KOPT-K1 (cell line): Measurements from ENCODE around the gene HOXC5.
A peak's percentile ranks its signal among the peaks of the same experiment; 100 is the strongest.
"Not testable (repeated sequence)": the region's sequence is repeated elsewhere in the genome, so short reads cannot be mapped to it uniquely, and the experiment has no call there.

ENCODE experiments used
- H3K27ac ChIP-seq: fragments of 200-600 bp; sonication (generic); 2 replicates; pipeline ENCODE4 v1.5.1; 2016; ENCODE audit warnings: antibody characterized with exemption, mild to moderate bottlenecking, low read depth, low read length; ENCODE audit not compliant: poor library complexity, severe bottlenecking
- H3K36me3 ChIP-seq: fragments of 200-600 bp; sonication (generic); 2 replicates; pipeline ENCODE4 v1.5.1; 2017; ENCODE audit warnings: antibody characterized with exemption, mild to moderate bottlenecking, low read length, moderate library complexity; ENCODE audit not compliant: insufficient read depth
- H3K9me3 ChIP-seq: fragments of 200-600 bp; sonication (generic); 2 replicates; pipeline ENCODE4 v1.5.1; 2017; ENCODE audit warnings: antibody characterized with exemption, low read length, mild to moderate bottlenecking; ENCODE audit not compliant: insufficient read depth, poor library complexity, severe bottlenecking

Gene HOXC5

GRCh38 chr12:54065677-54066076 lies 32.8 kb downstream of the HOXC5 start:
- no peaks in the 10 kb centered on the region for H3K36me3 ChIP-seq
- H3K9me3 ChIP-seq, result no peaks in the 10 kb centered on the region
- H3K27ac ChIP-seq, result no peak overlapping the region

DNA sequence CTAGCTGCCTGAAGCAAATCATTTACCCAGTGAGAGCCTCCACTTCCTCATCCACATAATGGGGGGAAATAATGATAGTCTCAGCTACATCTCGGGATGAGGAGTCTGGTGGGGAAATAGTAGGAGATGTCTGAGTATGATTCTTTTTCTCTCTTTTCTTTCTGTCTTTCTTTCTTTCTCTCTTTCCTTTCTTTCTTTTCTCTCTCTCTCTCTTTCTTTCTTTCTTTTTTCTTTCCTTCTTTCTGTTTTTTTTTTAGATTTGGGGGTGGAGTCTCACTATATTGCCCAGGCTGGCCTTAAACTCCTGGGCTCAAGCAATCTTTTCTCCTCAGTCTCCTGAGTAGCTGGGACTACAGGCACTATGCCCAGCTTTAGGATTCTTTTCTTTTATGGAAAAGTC lies 33.6 kb downstream of the HOXC5 start:
- H3K36me3 ChIP-seq, result no peaks in the 10 kb centered on the region
- H3K9me3 ChIP-seq, result no peaks in the 10 kb centered on the region
- no peak overlapping the region for H3K27ac ChIP-seq

DNA sequence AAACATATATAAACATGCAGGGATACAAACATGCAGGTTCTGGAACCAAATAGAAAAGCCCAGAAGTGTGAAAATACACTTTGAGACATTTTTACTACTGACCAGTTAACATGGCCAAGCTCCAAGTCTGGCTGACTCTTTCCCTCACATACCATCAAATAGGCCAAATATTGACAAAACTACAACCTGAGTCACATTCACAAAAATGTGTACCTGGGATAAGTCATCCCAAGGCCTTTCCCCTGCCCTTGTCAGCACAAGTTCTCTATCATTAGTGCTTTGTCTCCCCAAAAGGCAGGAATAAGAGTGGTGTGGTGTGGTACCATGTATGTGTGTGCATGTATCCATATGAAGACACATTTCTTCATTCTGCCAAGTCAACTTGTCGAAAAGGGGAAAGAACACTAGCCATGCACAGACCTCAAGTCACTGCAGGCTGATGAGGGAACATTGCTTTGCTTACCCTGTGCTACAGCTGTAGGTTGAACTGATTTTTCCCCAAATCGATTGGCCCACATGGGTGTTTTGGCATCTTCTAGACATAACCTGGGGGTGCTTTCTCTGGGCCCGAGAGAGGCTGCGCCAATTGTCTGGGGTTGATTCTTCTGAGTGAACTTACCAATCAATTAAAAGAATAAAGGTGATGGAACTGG lies 35.7 kb downstream of the HOXC5 start:
- Histone ChIP-seq H3K9me3 (no peaks in the 10 kb centered on the region), H3K27ac (no peak overlapping the region), H3K36me3 (no peaks in the 10 kb centered on the region)

- no peak overlapping the region for H3K27ac ChIP-seq
- H3K36me3 ChIP-seq, result no peaks in the 10 kb centered on the region
- H3K9me3 ChIP-seq, result no peaks in the 10 kb centered on the region
Observed at GRCh38 chr12:54071942-54072341, 39.1 kb downstream of the HOXC5 start.

DNA sequence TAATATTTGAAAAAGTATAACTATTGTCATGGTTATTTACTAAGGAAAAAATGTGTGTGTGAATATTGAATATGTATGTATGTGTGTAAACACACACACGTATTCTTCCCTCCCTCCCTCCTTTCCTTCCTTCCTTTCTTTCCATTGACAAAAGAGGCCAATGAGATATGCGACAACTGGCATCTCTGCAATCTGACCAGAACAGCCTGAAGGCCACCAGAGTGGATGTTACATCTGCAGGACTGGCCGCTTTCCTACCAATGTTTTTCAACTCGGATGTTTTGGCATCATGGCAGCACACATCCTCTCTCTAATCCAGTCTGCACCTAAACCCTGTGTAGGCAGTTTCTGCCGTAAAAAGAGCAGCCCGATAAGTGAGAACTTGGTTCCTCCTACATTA lies 41.5 kb downstream of the HOXC5 start:
- no peak overlapping the region for H3K27ac ChIP-seq
- no peaks in the 10 kb centered on the region for H3K9me3 ChIP-seq
- no peaks in the 10 kb centered on the region for H3K36me3 ChIP-seq

GRCh38 chr12:54075409-54075808 lies 42.6 kb downstream of the HOXC5 start:
- no peak overlapping the region for H3K27ac ChIP-seq
- H3K9me3 ChIP-seq, result no peaks in the 10 kb centered on the region

DNA sequence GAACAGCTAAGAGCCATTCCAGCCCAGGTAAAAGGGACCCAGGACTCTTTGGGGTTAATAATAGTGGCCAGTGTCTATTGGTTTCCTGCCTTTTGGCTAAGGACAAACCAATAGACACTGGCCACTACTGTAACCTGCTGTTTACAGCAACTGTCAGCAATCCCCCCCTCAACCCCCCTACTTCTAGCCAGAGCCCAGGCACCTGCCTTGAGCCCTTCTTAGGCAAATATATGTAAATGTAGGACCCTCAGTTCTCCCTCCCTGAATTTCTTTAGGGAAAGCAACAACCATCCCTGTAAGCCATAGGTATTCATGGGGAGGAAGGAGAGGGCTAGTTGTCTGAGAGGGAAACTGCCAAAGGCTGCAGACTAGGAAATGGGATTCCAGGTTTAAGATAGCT lies 43.1 kb downstream of the HOXC5 start:
- no peaks in the 10 kb centered on the region for H3K36me3 ChIP-seq
- H3K27ac ChIP-seq, result no peak overlapping the region
- no peaks in the 10 kb centered on the region for H3K9me3 ChIP-seq

More at GRCh38 chr12:54075409-54075808, 42.6 kb downstream of the HOXC5 start:
- H3K36me3 ChIP-seq, result no peaks in the 10 kb centered on the region

GRCh38 chr12:54077843-54078242 lies 45.0 kb downstream of the HOXC5 start:
- H3K9me3 ChIP-seq, H3K36me3 ChIP-seq, H3K27ac ChIP-seq: not testable (repeated sequence)

DNA sequence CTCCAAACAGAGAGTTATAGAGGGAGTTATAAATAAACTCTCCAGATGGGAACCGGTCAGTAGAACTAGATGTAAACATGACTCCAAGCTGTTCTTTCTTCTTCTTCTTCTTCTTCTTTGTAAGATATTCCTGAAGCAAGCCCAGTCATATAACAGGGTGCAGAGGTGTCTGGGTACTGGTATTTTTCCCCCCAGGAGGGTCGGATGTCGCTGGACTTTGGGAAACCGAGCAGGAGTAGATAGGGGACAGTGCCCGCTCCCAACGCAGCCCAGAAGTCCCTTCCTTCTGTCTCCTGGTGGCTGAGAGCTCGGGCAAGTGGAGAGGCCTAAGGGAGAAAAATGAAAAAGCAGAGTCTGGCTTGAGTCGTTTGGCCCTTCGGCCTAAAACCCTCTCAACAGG lies 46.3 kb downstream of the HOXC5 start:
- not testable (repeated sequence) for H3K36me3 ChIP-seq, H3K27ac ChIP-seq, H3K9me3 ChIP-seq

- H3K9me3 ChIP-seq, H3K36me3 ChIP-seq: not testable (repeated sequence)
- H3K27ac ChIP-seq, result peak overlapping the region; percentile 13
Observed at GRCh38 chr12:54080008-54080924, 47.4 kb downstream of the HOXC5 start.

DNA sequence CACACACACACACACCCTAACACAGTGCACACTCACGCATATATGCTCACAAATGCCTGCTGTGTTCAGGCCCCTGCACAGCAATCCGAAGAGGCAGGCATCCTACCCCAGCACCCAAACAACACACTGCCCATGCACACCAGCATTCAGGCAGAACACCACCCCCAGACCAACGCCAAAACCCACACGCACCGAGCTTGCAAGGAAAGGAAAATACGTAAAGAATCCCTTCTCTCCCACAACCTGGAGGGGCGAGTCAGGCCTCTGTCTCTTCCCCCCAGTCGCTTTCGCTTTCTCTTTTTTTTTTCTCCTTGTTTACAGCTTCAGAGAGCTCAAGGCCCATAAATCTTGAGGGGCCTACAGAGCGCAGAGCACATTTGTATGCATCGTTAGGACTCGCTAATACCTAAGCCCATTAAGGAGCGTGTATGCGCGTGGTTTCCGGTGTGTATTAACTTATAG lies 48.2 kb downstream of the HOXC5 start:
- peak overlapping the region; percentile 77 for H3K27ac ChIP-seq

DNA sequence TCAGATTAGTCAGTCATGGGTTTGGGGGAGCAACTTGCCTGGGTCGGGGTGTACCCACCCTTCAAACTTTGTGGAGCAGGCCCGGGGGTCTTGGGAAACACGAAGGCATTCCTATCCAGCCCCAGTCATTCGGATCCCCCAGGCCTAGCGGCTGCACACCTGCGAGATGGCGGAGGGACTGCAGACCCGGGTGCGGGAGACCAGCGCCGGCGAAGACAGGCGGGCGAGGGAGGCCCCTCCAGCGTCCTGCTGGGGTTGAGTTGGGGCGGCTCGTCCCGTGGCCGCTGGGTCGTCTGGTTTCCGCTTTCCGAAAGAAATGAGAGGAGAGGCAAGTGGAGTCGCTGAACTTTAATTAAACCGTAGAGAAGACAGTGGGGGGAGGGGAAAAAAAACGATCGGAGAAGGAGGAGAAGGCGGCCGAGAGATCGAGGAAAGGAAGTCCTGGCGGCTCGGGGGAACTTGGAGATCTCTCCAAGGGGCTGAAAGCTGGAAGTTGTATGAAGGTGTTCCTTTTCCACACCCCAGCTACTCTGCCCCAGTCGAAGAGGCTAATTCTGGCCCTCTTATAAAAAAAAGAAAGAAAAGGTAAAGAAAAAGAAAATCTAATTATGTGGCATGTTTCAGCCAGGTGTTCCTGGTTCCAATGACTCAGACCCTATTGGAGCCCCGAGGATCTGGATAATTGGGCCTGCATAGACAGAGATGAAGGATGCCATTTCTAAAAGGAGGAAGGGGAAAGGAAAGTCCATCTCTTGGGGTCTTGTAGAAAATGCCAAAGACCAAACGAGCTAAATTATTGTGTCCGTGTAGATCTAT lies 48.9 kb downstream of the HOXC5 start:
- peak overlapping the region; percentile 77 for H3K27ac ChIP-seq
- H3K9me3 ChIP-seq, H3K36me3 ChIP-seq: not testable (repeated sequence)

More for the DNA sequence above, 48.2 kb downstream of the HOXC5 start:
- H3K9me3 ChIP-seq, H3K36me3 ChIP-seq: not testable (repeated sequence)

GRCh38 chr12:54082397-54082892 lies 49.6 kb downstream of the HOXC5 start:
- Histone ChIP-seq H3K27ac (peak overlapping the region; percentile 77), H3K9me3 (no peaks in the 10 kb centered on the region), H3K36me3 (no peaks in the 10 kb centered on the region)
